HK-2 (cell line): Measurements from ENCODE around the gene NAB2.

ENCODE experiments used
- DNase-seq: peaks from one replicate; pipeline ENCODE4 v3.0.0-alpha.2; 2018; ENCODE audit not compliant: unreplicated experiment

NAB2 gene

GRCh38 chr12:57133013-57133569 lies 44.2 kb downstream of the NAB2 start:
- DNase-seq, result no peak

GRCh38 chr12:57133916-57134315 lies 45.0 kb downstream of the NAB2 start:
- no peak for DNase-seq

GRCh38 chr12:57134949-57135348 lies 46.0 kb downstream of the NAB2 start:
- DNase-seq, result no peak

- DNase-seq, result no peak
Measured at GRCh38 chr12:57135527-57136326, 46.8 kb downstream of the NAB2 start.

- no peak for DNase-seq
Measured at GRCh38 chr12:57138526-57139272, 49.8 kb downstream of the NAB2 start.

- DNase-seq, result no peak
Measured at GRCh38 chr12:57139796-57140649, 51.1 kb downstream of the NAB2 start.

- no peak for DNase-seq
Measured at GRCh38 chr12:57141249-57141648, 52.3 kb downstream of the NAB2 start.

GRCh38 chr12:57142121-57142520 lies 53.2 kb downstream of the NAB2 start:
- DNase-seq, result no peak

GRCh38 chr12:57142727-57143126 lies 53.8 kb downstream of the NAB2 start:
- no peak for DNase-seq

- DNase-seq, result no peak
Measured at GRCh38 chr12:57143454-57143853, 54.5 kb downstream of the NAB2 start.
